GM12878 (cell line): ENCODE results near the gene ZCCHC13. TPM values are rescaled to one million over a fixed set of nuclear protein-coding genes. Genes with fewer than 3 reads are reported as not detected.

Experiments used
- ATAC-seq: fragments of 200-7000 bp; cut with Tn5 transposase; 3 replicates; pipeline ENCODE4 v1.9.1; 2020; ENCODE audit warnings: mild to moderate bottlenecking, moderate library complexity
- BruUV-seq: library from RNA; stranded (reverse); fragments of 400-500 nt; replicated peaks from 2 replicates; lab custom pipeline; 2021; lab: Mats Ljungman, UMichigan
- CTCF ChIA-PET: fragments of 300-600 bp; sonication (Branson Sonifier 250); formaldehyde crosslinking; extraction: SDS; loops from one replicate; lab custom pipeline; 2021; ENCODE audit warnings: inconsistent platforms; lab: Yijun Ruan, JAX
- POLR2A ChIA-PET: fragments of 350-600 bp; formaldehyde crosslinking; extraction: SDS; loops from one replicate; lab custom pipeline; 2021; ENCODE audit warnings: inconsistent platforms; lab: Charles Lee
- RAD21 ChIA-PET: fragments of 300-600 bp; sonication (Branson Sonifier 250); formaldehyde crosslinking; loops from one replicate; lab custom pipeline; 2023; ENCODE audit warnings: antibody characterized with exemption; ENCODE audit not compliant: unreplicated experiment; lab: Charles Lee
- SMC1A ChIA-PET: fragments of 300-600 bp; sonication (Branson Sonifier 250); formaldehyde crosslinking; loops from one replicate; lab custom pipeline; 2023; ENCODE audit not compliant: unreplicated experiment, uncharacterized antibody; lab: Charles Lee
- DNase-seq: peaks from one replicate; pipeline ENCODE4 v3.0.0-alpha.2; 2011; ENCODE audit warnings: low read depth, low spot score
- FAIRE-seq: peaks from 3 replicates; lab custom pipeline; 2011; peaks lifted over from hg19 to GRCh38; lab: Jason Lieb, UNC
- H2AFZ ChIP-seq: 2 replicates; pipeline ENCODE4 v1.6.0; 2011; ENCODE audit warnings: low read depth, low read length, control low read depth; ENCODE audit not compliant: control insufficient read depth
- H3K27ac ChIP-seq: 2 replicates; pipeline ENCODE4 v1.5.1; 2011; ENCODE audit warnings: control low read depth; ENCODE audit not compliant: control insufficient read depth, insufficient read depth
- H3K27me3 ChIP-seq, 2 experiments: replicated peaks in 1 of 2; 2 replicates each; pipeline versions ENCODE4 v1.6.0 to v1.6.1; 2011; ENCODE audit warnings: low read length in 1 of 2; ENCODE audit not compliant: control insufficient read depth in 2 of 2, insufficient read depth in 2 of 2
- H3K36me3 ChIP-seq, 2 experiments: 2 replicates each; pipeline ENCODE4 v1.5.1; 2011; ENCODE audit warnings: low read length in 1 of 2; ENCODE audit not compliant: control insufficient read depth in 2 of 2, insufficient read depth in 2 of 2
- H3K4me1 ChIP-seq: 2 replicates; pipeline ENCODE4 v1.6.1; 2011; ENCODE audit warnings: mild to moderate bottlenecking, low read length, moderate library complexity, mixed read lengths; ENCODE audit not compliant: control insufficient read depth, insufficient read depth
- H3K4me2 ChIP-seq: 2 replicates; pipeline ENCODE4 v1.6.0; 2011; ENCODE audit warnings: control low read depth; ENCODE audit not compliant: control insufficient read depth, insufficient read depth
- H3K4me3 ChIP-seq: fragments of 200-600 bp; sonication (generic); 2 replicates; pipeline ENCODE4 v1.5.1; 2016
- H3K79me2 ChIP-seq: 2 replicates; pipeline ENCODE4 v1.6.0; 2011; ENCODE audit warnings: low read length; ENCODE audit not compliant: control insufficient read depth, insufficient read depth
- H3K9ac ChIP-seq: 2 replicates; pipeline ENCODE4 v1.8.0; 2011; ENCODE audit warnings: low read length, control low read depth, mixed read lengths; ENCODE audit not compliant: control insufficient read depth, insufficient read depth
- H3K9me3 ChIP-seq: replicated peaks from 3 replicates; pipeline ENCODE4 v1.5.1; 2011; ENCODE audit warnings: mild to moderate bottlenecking, low read length; ENCODE audit not compliant: control insufficient read depth, insufficient read depth
- H4K20me1 ChIP-seq: 2 replicates; pipeline ENCODE4 v1.6.0; 2011; ENCODE audit not compliant: control insufficient read depth, insufficient read depth
- BRCA1 ChIP-seq: IDR thresholded peaks from 2 replicates; pipeline ENCODE4 v1.6.1; 2011; ENCODE audit warnings: low read depth, low read length, improper control_type of control experiment
- CBX5 ChIP-seq: sonication (generic); IDR thresholded peaks from 2 replicates; pipeline ENCODE4 v1.6.1; 2016; ENCODE audit warnings: low read depth, moderate library complexity, mild to moderate bottlenecking, inconsistent platforms
- CHD1 ChIP-seq: IDR thresholded peaks from 2 replicates; pipeline ENCODE4 v1.6.1; 2012; ENCODE audit warnings: low read depth, low read length, improper control_type of control experiment
- ETV6 ChIP-seq, 2 experiments: fragments of 450-650 bp in 1 of 2; IDR thresholded peaks in 1 of 2; conservative IDR thresholded peaks in 1 of 2; 2 replicates each; pipeline ENCODE4 v1.6.1; 2014; ENCODE audit warnings: antibody characterized with exemption in 1 of 2, borderline replicate concordance in 1 of 2, low read depth in 1 of 2, mild to moderate bottlenecking in 1 of 2, moderate library complexity in 1 of 2
- EZH2 ChIP-seq: IDR thresholded peaks from 2 replicates; pipeline ENCODE4 v1.6.1; 2012; ENCODE audit warnings: low read depth, mild to moderate bottlenecking, control low read depth, inconsistent platforms, low read length, borderline replicate concordance; ENCODE audit not compliant: control insufficient read depth
- FOXK2 ChIP-seq: fragments of 450-650 bp; IDR thresholded peaks from 2 replicates; pipeline ENCODE4 v1.6.1; 2017; ENCODE audit warnings: mild to moderate bottlenecking, moderate library complexity
- IRF5 ChIP-seq: fragments of 450-650 bp; IDR thresholded peaks from 2 replicates; pipeline ENCODE4 v1.6.1; 2017; ENCODE audit warnings: borderline replicate concordance
- KAT2A ChIP-seq: conservative IDR thresholded peaks from 2 replicates; pipeline ENCODE4 v1.6.1; 2011; ENCODE audit warnings: low read depth, low read length; ENCODE audit not compliant: control insufficient read depth
- MEF2A ChIP-seq: IDR thresholded peaks from 2 replicates; pipeline ENCODE4 v1.6.1; 2011; ENCODE audit warnings: low read depth, mild to moderate bottlenecking, low read length, moderate library complexity; ENCODE audit not compliant: insufficient read depth
- PKNOX1 ChIP-seq: fragments of 450-650 bp; IDR thresholded peaks from 2 replicates; pipeline ENCODE4 v1.6.1; 2016; ENCODE audit warnings: mild to moderate bottlenecking
- POLR2AphosphoS5 ChIP-seq: IDR thresholded peaks from 2 replicates; pipeline ENCODE4 v1.6.1; 2011; ENCODE audit warnings: mild to moderate bottlenecking, low read length, inconsistent platforms
- RUNX3 ChIP-seq: IDR thresholded peaks from 2 replicates; pipeline ENCODE4 v1.6.1; 2012; ENCODE audit warnings: low read length, inconsistent platforms
- USF1 ChIP-seq: IDR thresholded peaks from 2 replicates; pipeline ENCODE4 v1.6.1; 2011; ENCODE audit warnings: borderline replicate concordance, low read depth, mild to moderate bottlenecking, moderate library complexity, mixed read lengths, low read length; ENCODE audit not compliant: insufficient read depth; ENCODE audit errors: extremely low read length
- WRNIP1 ChIP-seq: IDR thresholded peaks from 2 replicates; pipeline ENCODE4 v1.6.1; 2011; ENCODE audit warnings: low read depth, low read length, improper control_type of control experiment, borderline replicate concordance
- WGBS: methylation state at CpG from one replicate; pipeline ENCODE4 v1.1.6; 2016; ENCODE audit warnings: low lambda C conversion rate; ENCODE audit not compliant: insufficient replicate concordance, insufficient coverage; ENCODE audit errors: missing lambda C conversion rate; 5-methylcytosine and 5-hydroxymethylcytosine counted together
- in situ Hi-C: fragments of 300-500 bp; cut with MboI; formaldehyde crosslinking; loops from 9 replicates; pipeline ENCODE4 v1.14.3; 2018; ENCODE audit warnings: mixed read lengths
- intact Hi-C: fragments of 100-400 bp; cut with micrococcal nuclease; formaldehyde crosslinking; loops from one replicate; pipeline ENCODE4 v1.14.2; 2022; ENCODE audit not compliant: unreplicated experiment
- polyA plus RNA-seq, 11 experiments: library from polyadenylated mRNA; depleted of rRNA in 4 of 11; unstranded in 6 of 11; stranded (reverse) in 5 of 11; fragments of >200 nt; fragmentation: Nextera tagmentation in 4 of 11; fragmentation: Illumina TruSeq in 1 of 11; extraction: Ambion mirVana in 4 of 11; extraction: Trizol in 1 of 11; gene quantifications; 1 replicate in 1 of 11; 2 replicates in 10 of 11; pipeline versions ENCODE4 v1.2.1 to v1.2.3, GENCODE V29; 2011 to 2016; ENCODE audit warnings: inconsistent platforms in 2 of 11, missing spikeins in 2 of 11, low read depth in 1 of 11
- total RNA-seq, 4 experiments: library from RNA; depleted of rRNA in 3 of 4; stranded (reverse); fragments of >200 nt in 3 of 4; fragmentation: Illumina TruSeq in 1 of 4; extraction: Trizol in 1 of 4; gene quantifications; 2 replicates each; pipeline versions ENCODE4 v1.2.1 to v1.2.3, GENCODE V29; 2013 to 2021

Gene ZCCHC13
- total and polyA plus RNA-seq, 10 of the 15 experiments (the other 5 are each of a cell fraction or from before 2014, with no cell fraction given), result not detected

GRCh38 chrX:74300869-74301268 lies 3.1 kb upstream of the ZCCHC13 start:
- H3K4me2 ChIP-seq, result no peak overlapping the region
- H3K36me3 ChIP-seq, result no peaks in the 10 kb centered on the region
- no peaks in the 10 kb centered on the region for H3K9me3 ChIP-seq
- POLR2A ChIA-PET, result no interaction called here
- no peaks in the 10 kb centered on the region for H3K27me3 ChIP-seq
- no peak overlapping the region for H3K4me3 ChIP-seq
- H3K4me1 ChIP-seq, result no peaks in the 10 kb centered on the region
- H4K20me1 ChIP-seq, result no peaks in the 10 kb centered on the region
- SMC1A ChIA-PET, result no interaction called here
- in situ Hi-C loops, result no loop called here
- FAIRE-seq (no peak), DNase-seq (no peak), ATAC-seq (no peak)
- CTCF ChIA-PET, result no interaction called here
- TF ChIP-seq BRCA1, result no peak
- no peak for TF ChIP-seq WRNIP1
- no peak for TF ChIP-seq EZH2
- TF ChIP-seq POLR2AphosphoS5, result no peak
- TF ChIP-seq USF1, result no peak
- no peak for TF ChIP-seq IRF5
- no peak for TF ChIP-seq RUNX3
- TF ChIP-seq FOXK2, result no peak
- no peak for TF ChIP-seq CBX5
- no peak for TF ChIP-seq CHD1
- no peak for TF ChIP-seq KAT2A
- no peak for TF ChIP-seq MEF2A
- TF ChIP-seq ETV6 (conservative IDR thresholded peaks at IDR 0.05 in 1 of 2, IDR thresholded peaks at IDR 0.05 in 1 of 2; ENCODE audit: borderline replicate concordance in 1 of 2, low read depth in 1 of 2), result no peak
- TF ChIP-seq PKNOX1, result no peak
- H3K27ac ChIP-seq, result no peak overlapping the region
- H2AFZ ChIP-seq, result no peak overlapping the region
- intact Hi-C loops, result no loop called here
- RAD21 ChIA-PET, result no interaction called here
- no peak overlapping the region for H3K9ac ChIP-seq
- WGBS, result 45% methylated on average over 4 of the region's 4 CpGs
- H3K79me2 ChIP-seq, result no peaks in the 10 kb centered on the region
- BruUV-seq, result no TSS peak
